SK-N-SH (cell line): ENCODE data around the gene GARIN1A. TPM values are rescaled to one million over a fixed set of nuclear protein-coding genes. Genes with fewer than 3 reads are reported as not detected.

Experiments
- CTCF ChIA-PET: fragments of 300-600, 350-600 bp; formaldehyde crosslinking; extraction: SDS; loops from one replicate; lab custom pipeline; 2021; lab: Yijun Ruan, JAX
- POLR2A ChIA-PET: fragments of 350-600 bp; sonication (Branson Sonifier 250); formaldehyde crosslinking; extraction: SDS; loops from one replicate; lab custom pipeline; 2020; ENCODE audit warnings: antibody characterized with exemption, inconsistent platforms; lab: Yijun Ruan, JAX
- DNase-seq: peaks from one replicate; pipeline ENCODE4 v3.0.0; 2012
- H2AFZ ChIP-seq: fragments of 200-600 bp; sonication (generic); 2 replicates; pipeline ENCODE4 v1.8.1; 2016; ENCODE audit warnings: antibody characterized with exemption, mild to moderate bottlenecking, low read depth
- H3F3A ChIP-seq: fragments of 200-600 bp; sonication (generic); replicated peaks from 2 replicates; pipeline ENCODE3; 2016; ENCODE audit warnings: antibody characterized with exemption, mild to moderate bottlenecking; ENCODE audit not compliant: insufficient read depth
- H3K27ac ChIP-seq, 2 experiments: fragments of 200-500 bp in 1 of 2; fragments of 200-600 bp in 1 of 2; sonication (Bioruptor generic) in 1 of 2; sonication (generic), shearing (Covaris generic) in 1 of 2; 2 replicates each; pipeline versions ENCODE4 v1.5.1 to v1.6.1; 2014 to 2016; ENCODE audit warnings: low read depth in 2 of 2, inconsistent platforms in 1 of 2, low read length in 1 of 2, mild to moderate bottlenecking in 1 of 2, mixed read lengths in 1 of 2
- H3K27me3 ChIP-seq: fragments of 200-600 bp; sonication (generic), shearing (Covaris generic); 2 replicates; pipeline ENCODE4 v1.6.1; 2016; ENCODE audit warnings: mixed run types; ENCODE audit not compliant: insufficient read depth
- H3K36me3 ChIP-seq, 2 experiments: fragments of 200-500 bp in 1 of 2; fragments of 200-600 bp in 1 of 2; sonication (Bioruptor generic) in 1 of 2; sonication (generic) in 1 of 2; replicated peaks in 1 of 2; 2 replicates each; pipeline versions ENCODE3 to v1.5.1; 2014 to 2016; ENCODE audit warnings: low read length in 1 of 2, mild to moderate bottlenecking in 1 of 2; ENCODE audit not compliant: insufficient read depth in 2 of 2, control insufficient read depth in 1 of 2
- H3K4me1 ChIP-seq, 2 experiments: fragments of 200-500 bp in 1 of 2; fragments of 200-600 bp in 1 of 2; sonication (Bioruptor generic) in 1 of 2; sonication (generic), shearing (Covaris generic) in 1 of 2; 2 replicates each; pipeline versions ENCODE4 v1.5.1 to v1.6.1; 2014 to 2016; ENCODE audit warnings: low read depth in 1 of 2, low read length in 1 of 2, mixed run types in 1 of 2; ENCODE audit not compliant: insufficient read depth in 2 of 2, control insufficient read depth in 1 of 2
- H3K4me2 ChIP-seq: fragments of 200-600 bp; sonication (generic), shearing (Covaris generic); 2 replicates; pipeline ENCODE4 v1.6.1; 2017; ENCODE audit warnings: mixed run types
- H3K4me3 ChIP-seq, 2 experiments: fragments of 200-500 bp in 1 of 2; fragments of 200-600 bp in 1 of 2; sonication (Bioruptor generic) in 1 of 2; sonication (generic), shearing (Covaris generic) in 1 of 2; 2 replicates each; pipeline versions ENCODE4 v1.5.1 to v1.8.1; 2014 to 2016; ENCODE audit warnings: low read depth in 2 of 2, inconsistent platforms in 1 of 2, low read length in 1 of 2, mild to moderate bottlenecking in 1 of 2, mixed read lengths in 1 of 2, moderate library complexity in 1 of 2
- H3K79me2 ChIP-seq: fragments of 200-600 bp; sonication (generic); 2 replicates; pipeline ENCODE4 v1.8.1; 2017; ENCODE audit warnings: mild to moderate bottlenecking; ENCODE audit not compliant: insufficient read depth
- H3K9ac ChIP-seq: fragments of 200-600 bp; sonication (generic); 2 replicates; pipeline ENCODE4 v1.6.1; 2017; ENCODE audit warnings: mixed run types
- H3K9me2 ChIP-seq: fragments of 200-600 bp; sonication (generic); 2 replicates; pipeline ENCODE4 v1.6.1; 2017; ENCODE audit warnings: mixed run types
- H3K9me3 ChIP-seq: fragments of 200-600 bp; sonication (generic); 2 replicates; pipeline ENCODE4 v1.6.1; 2017; ENCODE audit warnings: mixed run types, mild to moderate bottlenecking, moderate library complexity
- H4K20me1 ChIP-seq: fragments of 200-600 bp; sonication (generic); 2 replicates; pipeline ENCODE4 v1.6.1; 2017; ENCODE audit warnings: mild to moderate bottlenecking, mixed run types; ENCODE audit not compliant: insufficient read depth
- ELF1 ChIP-seq: IDR thresholded peaks from 2 replicates; pipeline ENCODE4 v1.4.0; 2012
- FOSL2 ChIP-seq: IDR thresholded peaks from 2 replicates; pipeline ENCODE4 v1.4.0; 2012; ENCODE audit warnings: low read depth, mild to moderate bottlenecking, moderate library complexity, borderline replicate concordance
- FOXJ3 ChIP-seq: sonication (generic); formaldehyde crosslinking; IDR thresholded peaks from 2 replicates; pipeline ENCODE4 v1.5.1; 2020; ENCODE audit warnings: mild to moderate bottlenecking, missing genetic modification reagents
- JUND ChIP-seq: IDR thresholded peaks from 2 replicates; pipeline ENCODE4 v1.4.0; 2012
- MXI1 ChIP-seq: IDR thresholded peaks from 2 replicates; pipeline ENCODE4 v1.6.1; 2012; ENCODE audit warnings: mild to moderate bottlenecking, low read depth, low read length, improper control_type of control experiment
- RCOR1 ChIP-seq: fragments of 150-350 bp; IDR thresholded peaks from 2 replicates; pipeline ENCODE4 v1.6.1; 2017; ENCODE audit warnings: antibody characterized with exemption, low read length
- SIN3A ChIP-seq: IDR thresholded peaks from 2 replicates; pipeline ENCODE4 v1.6.1; 2012; ENCODE audit warnings: low read depth, mild to moderate bottlenecking, low read length, moderate library complexity, borderline replicate concordance
- WGBS: methylation state at CpG from one replicate; pipeline ENCODE4 v1.1.6; 2017; ENCODE audit warnings: low lambda C conversion rate; 5-methylcytosine and 5-hydroxymethylcytosine counted together
- polyA plus RNA-seq, 3 experiments: library from polyadenylated mRNA; depleted of rRNA; stranded (reverse); fragments of >200 nt; gene quantifications; 2 replicates each; pipeline ENCODE4 v1.2.3, GENCODE V29; 2012
- TF ChIP-seq, protein P1 (sequence below): fragments of 150-350 bp; IDR thresholded peaks from 2 replicates; pipeline ENCODE4 v1.6.1; 2016; ENCODE audit warnings: mild to moderate bottlenecking, low read depth, low read length
- TF ChIP-seq, protein P2 (sequence below): IDR thresholded peaks from 2 replicates; pipeline ENCODE4 v1.4.0; 2012; ENCODE audit warnings: low read depth
- TF ChIP-seq, protein P3 (sequence below): fragments of 200-600 bp; sonication (generic); IDR thresholded peaks from 2 replicates; pipeline ENCODE4 v1.6.1; 2017; ENCODE audit warnings: antibody characterized with exemption, mild to moderate bottlenecking, moderate library complexity

GARIN1A gene
- polyA plus RNA-seq, 1 of the 3 experiments (the other 2 are of a cell fraction), result 1.2 TPM

DNA sequence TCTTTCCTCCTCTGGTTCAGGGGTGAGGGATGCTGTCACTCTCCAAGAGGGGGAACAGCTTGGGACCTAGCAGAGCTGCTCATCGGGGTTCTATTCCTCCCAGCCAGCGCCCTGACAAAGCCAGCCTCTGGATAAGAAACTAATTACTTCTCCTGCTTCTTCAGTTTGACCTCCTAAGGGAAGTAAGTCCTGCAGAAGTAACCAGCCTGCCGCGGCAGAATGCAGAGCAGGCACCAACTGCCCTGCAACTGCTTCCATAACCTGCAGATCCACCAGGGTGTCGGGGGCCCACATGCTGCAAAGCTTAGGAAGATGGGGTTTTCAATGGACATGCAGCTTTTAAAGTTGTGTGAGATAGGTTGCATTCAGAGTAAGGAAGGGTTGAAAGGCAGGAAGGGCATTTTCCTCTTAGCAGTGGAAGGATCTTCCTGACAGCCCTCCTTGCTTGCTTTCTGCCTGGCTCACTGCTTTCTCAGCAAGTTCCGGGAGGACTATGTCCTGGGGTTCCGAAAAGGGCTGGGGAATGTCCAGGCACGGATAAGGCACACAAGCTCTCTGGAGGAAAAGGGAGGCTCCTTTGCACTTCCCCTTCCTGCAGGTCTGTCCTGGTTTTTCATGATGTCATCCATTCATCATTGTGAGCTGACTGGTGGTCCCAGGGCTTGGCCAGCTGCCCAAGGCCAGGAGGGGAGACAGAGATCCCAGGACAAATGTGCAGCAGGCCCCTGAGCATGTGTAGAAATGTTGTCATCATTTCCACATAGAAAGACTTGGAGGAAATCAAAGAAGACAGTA, 42.8 kb downstream of the GARIN1A start:
- Histone ChIP-seq H3K27me3 (peaks cover 5% of the 10 kb centered on the region; the same call in 1 of the 2 replicates), H3K9me2 (no peaks in the 10 kb centered on the region), H3K4me1 (no peaks in the 10 kb centered on the region), H3K4me3 (no peak overlapping the region), H3F3A (no peaks in the 10 kb centered on the region), H3K27ac (no peak overlapping the region), H3K79me2 (no peaks in the 10 kb centered on the region), H3K9ac (no peak overlapping the region), H4K20me1 (no peaks in the 10 kb centered on the region), H3K36me3 (no peaks in the 10 kb centered on the region), H3K9me3 (no peaks in the 10 kb centered on the region), H2AFZ (no peak overlapping the region), H3K4me2 (no peak overlapping the region)
- TF ChIP-seq MXI1, result no peak
- CTCF ChIA-PET, result interaction anchor here (0.5 to 2.3 kb wide), 5 partner anchors 10 to 303 kb away, joined by 3 to 7 read pairs (median 3); no protein-coding TSS in a partner anchor
- POLR2A ChIA-PET, result no interaction called here
- WGBS, result 64% methylated on average over 8 of the region's 8 CpGs
- no peak for DNase-seq

DNA sequence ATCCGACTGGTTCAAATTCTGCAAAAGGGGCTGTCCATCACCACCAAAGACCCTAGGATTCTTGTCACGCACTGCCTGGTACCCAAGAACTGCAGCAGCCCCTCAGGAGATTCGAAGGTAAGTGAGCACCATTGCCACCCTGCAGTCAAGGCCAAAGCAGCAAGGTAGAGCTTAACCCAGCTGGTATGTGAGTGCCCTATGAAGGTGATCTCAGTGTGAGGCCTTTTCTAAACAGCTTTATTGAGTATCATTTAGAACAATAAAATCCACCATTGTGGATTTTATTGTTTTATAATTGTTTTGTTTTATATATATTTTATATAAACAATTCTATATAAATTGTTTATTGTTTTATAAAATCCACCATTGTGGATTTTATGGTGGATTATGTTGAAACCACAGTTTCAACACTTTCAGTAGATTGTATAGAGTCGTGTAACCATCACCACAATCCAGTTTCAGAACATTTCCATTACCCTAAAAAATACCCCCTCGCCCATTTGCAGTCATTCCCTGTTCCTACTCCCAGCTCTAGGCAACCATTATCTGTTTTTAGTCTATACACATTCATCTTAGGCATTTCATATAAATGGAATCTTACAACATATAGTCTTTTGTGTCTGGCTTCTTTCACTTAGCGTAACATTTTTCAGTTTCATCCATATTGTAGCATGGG, 47.0 kb downstream of the GARIN1A start:
- ChIA-PET CTCF (interaction anchor here (1.0 to 1.1 kb wide), 5 partner anchors 9 to 42 kb away, joined by 3 to 4 read pairs (median 3); no protein-coding TSS in a partner anchor), POLR2A (no interaction called here)
- no peaks in the 10 kb centered on the region for H3K36me3 ChIP-seq
- TF ChIP-seq SIN3A (no peak), RCOR1 (no peak), ELF1 (no peak), JUND (no peak), FOXJ3 (no peak), FOSL2 (no peak)
- TF ChIP-seq, protein P1, sequence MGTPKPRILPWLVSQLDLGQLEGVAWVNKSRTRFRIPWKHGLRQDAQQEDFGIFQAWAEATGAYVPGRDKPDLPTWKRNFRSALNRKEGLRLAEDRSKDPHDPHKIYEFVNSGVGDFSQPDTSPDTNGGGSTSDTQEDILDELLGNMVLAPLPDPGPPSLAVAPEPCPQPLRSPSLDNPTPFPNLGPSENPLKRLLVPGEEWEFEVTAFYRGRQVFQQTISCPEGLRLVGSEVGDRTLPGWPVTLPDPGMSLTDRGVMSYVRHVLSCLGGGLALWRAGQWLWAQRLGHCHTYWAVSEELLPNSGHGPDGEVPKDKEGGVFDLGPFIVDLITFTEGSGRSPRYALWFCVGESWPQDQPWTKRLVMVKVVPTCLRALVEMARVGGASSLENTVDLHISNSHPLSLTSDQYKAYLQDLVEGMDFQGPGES, result no peak
- TF ChIP-seq, protein P2, sequence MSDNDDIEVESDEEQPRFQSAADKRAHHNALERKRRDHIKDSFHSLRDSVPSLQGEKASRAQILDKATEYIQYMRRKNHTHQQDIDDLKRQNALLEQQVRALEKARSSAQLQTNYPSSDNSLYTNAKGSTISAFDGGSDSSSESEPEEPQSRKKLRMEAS, result no peak
- TF ChIP-seq, protein P3, sequence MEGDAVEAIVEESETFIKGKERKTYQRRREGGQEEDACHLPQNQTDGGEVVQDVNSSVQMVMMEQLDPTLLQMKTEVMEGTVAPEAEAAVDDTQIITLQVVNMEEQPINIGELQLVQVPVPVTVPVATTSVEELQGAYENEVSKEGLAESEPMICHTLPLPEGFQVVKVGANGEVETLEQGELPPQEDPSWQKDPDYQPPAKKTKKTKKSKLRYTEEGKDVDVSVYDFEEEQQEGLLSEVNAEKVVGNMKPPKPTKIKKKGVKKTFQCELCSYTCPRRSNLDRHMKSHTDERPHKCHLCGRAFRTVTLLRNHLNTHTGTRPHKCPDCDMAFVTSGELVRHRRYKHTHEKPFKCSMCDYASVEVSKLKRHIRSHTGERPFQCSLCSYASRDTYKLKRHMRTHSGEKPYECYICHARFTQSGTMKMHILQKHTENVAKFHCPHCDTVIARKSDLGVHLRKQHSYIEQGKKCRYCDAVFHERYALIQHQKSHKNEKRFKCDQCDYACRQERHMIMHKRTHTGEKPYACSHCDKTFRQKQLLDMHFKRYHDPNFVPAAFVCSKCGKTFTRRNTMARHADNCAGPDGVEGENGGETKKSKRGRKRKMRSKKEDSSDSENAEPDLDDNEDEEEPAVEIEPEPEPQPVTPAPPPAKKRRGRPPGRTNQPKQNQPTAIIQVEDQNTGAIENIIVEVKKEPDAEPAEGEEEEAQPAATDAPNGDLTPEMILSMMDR, result no peak
- H3K4me3 ChIP-seq, result no peak overlapping the region
- peaks cover 5% of the 10 kb centered on the region; the same call in 1 of the 2 replicates for H3K27me3 ChIP-seq
- no peaks in the 10 kb centered on the region for H3K4me1 ChIP-seq
- H3K4me2 ChIP-seq, result no peak overlapping the region
- no peaks in the 10 kb centered on the region for H3K9me2 ChIP-seq
- no peaks in the 10 kb centered on the region for H3K79me2 ChIP-seq
- H3F3A ChIP-seq, result no peaks in the 10 kb centered on the region
- no peak overlapping the region for H3K27ac ChIP-seq
- no peaks in the 10 kb centered on the region for H4K20me1 ChIP-seq
- no peak overlapping the region for H3K9ac ChIP-seq
- DNase-seq, result no peak
- WGBS, result 62% methylated on average over 6 of the region's 6 CpGs
- no peaks in the 10 kb centered on the region for H3K9me3 ChIP-seq
- H2AFZ ChIP-seq, result no peak overlapping the region
